Activated CD8-positive, alpha-beta memory T cell treated with anti-CD3 and anti-CD28 coated beads, Interleukin-2, amount 50 U/mL, for 48 hours (primary cell): ENCODE results near the gene HACE1.

Source experiments
- DNase-seq: peaks from one replicate; pipeline ENCODE4 v3.0.0-alpha.2; 2020

Gene HACE1

DNA sequence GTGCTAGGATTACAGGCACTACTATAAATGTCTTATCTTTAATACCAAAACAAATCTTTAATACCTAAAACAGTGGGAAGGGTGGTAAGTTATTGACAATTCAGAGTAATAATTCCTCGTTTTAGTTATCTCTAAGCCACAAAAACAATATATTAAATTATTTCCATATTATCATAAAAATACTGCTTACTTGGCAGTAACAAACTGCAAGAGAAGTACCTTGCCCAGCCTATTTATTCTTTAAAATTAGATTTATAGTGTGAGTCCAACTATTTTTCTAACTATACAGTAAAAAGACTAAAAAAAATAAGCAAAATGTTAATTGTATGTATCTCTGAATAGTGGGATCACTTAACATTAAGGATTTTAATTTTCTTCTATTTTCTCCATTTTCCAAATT, 123.2 kb downstream of the HACE1 start:
- no peak for DNase-seq

DNA sequence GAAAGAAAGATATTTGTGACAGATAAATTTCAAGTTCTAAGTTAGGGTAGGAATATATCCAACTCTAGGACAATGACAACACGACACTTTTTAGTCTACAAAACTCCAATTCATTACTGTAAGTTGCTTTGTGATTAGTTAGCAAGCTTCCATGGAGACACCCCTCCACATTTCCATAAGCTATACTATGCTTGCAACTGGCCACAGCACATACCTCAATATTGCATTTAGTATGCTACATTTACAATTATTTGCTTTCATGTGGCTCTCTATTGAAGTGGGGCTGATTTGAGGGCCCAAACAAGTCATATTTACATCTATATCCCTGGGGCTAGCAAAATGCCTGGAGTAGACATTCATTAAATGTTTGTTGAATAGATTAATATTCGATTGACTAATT, 129.3 kb downstream of the HACE1 start:
- DNase-seq = no peak

DNA sequence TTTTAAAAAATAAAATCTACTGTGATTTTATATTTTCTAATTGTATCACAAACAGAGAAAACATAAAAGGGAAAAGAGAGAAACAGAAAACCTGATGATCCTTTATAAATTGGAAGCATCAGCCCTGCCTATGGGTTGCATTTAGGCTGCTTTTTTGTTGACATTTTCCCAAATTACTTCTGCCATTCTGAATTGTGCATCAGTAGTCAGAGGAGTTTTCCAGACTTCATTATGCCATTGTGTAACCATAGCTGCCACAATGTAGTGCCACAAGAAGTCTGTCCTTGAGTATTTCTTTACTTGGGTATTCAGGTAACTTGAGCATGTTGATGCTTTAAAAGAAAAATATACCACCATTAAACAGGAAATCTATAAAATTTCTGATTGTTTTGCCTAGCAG, 130.3 kb downstream of the HACE1 start:
- DNase-seq = no peak

DNA sequence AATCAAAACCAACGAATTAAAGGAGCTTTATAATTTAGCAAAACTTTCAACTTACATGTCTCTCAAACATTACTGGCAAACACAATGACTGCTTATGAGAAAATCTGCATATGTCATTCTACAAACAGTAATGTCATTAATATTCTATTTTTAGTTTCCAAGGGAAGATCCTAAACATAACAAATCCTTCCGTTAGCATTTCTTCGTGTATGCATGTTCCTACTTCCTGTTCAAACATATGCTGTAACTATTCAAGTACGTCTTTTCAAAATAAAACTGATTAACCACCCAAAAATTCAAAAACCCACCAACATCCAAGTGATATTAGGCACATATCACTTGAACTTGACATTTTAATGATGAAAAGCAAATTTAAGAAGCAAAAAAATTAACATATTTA, 131.3 kb downstream of the HACE1 start:
- DNase-seq = no peak

DNA sequence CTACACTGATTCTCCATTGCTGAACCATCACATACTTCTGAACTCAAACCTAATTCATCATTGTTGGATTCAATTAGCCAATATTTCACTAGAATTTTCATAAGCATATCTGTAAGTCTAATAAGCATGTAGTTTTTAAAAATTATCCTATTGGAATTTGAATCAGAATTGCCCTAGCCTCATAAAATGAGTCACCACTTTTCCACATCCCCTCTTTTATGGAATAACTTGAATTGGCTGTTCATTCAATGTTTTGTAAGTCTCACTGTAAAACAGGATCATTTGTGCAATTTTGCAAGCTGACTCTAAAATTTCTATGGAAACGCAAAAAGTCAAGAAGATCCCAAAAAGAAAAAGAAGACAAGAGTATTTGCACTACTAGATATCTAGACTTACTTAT, 141.0 kb downstream of the HACE1 start:
- DNase-seq = no peak

DNA sequence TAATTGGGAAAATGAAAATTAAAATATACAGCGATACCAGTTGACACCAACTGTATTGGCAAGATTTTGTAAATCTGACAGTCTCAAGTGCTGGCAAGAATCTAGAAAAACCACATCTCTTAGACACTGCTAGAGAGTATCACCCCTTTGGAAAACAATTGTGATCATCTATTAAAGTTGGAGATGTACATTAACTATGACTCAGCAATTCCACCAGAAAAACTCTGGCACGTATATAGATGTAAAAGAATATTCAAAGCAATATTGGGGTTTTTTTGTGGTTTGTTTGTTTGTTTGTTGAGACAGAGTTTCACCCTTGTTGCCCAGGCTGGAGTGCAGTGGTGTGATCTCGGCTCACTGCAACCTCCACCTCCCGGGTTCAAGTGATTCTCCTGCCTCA, 142.9 kb downstream of the HACE1 start:
- DNase-seq = no peak

DNA sequence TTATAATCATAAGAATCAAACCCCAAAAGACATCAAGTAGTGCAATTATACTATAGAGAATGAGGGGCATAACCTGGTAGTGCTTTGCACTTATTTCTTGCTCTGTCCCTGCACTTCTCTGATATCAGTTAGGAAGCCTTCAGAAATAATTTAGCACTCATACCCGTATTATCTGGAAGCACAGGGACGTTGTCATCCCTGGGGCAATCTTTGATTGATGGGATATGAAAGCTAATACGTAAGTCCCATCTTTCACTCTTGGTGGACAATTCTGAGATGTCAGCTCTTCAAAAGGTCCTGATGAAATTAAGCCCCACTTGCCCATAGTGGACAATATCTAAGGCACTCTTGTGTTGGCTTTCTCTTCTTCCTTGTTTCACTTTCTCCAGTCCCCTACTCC, 144.9 kb downstream of the HACE1 start:
- DNase-seq = no peak

DNA sequence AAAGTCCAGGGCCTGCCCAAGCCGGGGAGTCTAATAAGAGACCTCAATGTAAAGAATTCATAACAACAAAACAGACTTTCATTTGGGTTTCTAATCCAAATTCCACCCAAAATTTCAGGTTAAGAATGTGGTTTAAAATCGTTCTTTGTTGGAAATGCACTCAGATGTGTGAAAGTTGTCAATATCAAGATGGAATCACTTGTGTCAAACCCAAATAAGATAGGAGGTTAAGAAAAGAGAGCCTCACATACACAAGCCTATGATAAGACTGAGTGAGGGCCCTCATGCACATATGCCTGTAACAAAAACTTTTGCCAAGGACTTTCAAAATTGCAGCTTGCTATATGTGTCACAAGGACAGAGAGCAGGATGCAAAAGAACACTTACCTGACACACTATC, 145.7 kb downstream of the HACE1 start:
- no peak for DNase-seq

DNA sequence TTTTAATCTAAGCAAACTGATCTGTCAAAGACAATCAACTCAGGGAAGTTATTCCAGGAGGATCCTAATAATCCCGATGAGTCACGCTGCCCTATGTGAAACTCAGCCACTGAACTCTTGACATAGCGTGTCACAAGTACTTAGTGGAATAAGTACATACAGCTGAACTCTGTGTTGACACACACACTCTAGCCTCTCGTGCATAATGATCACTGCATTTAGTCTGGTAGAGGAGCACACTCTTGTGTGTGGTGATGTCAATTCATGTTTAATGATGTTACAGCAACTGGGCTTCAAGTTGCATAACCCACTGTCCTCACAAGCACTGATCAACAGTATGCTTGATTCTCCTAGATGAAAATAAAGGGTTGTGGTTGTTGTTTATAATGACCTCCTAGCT, 148.3 kb downstream of the HACE1 start:
- DNase-seq = no peak

DNA sequence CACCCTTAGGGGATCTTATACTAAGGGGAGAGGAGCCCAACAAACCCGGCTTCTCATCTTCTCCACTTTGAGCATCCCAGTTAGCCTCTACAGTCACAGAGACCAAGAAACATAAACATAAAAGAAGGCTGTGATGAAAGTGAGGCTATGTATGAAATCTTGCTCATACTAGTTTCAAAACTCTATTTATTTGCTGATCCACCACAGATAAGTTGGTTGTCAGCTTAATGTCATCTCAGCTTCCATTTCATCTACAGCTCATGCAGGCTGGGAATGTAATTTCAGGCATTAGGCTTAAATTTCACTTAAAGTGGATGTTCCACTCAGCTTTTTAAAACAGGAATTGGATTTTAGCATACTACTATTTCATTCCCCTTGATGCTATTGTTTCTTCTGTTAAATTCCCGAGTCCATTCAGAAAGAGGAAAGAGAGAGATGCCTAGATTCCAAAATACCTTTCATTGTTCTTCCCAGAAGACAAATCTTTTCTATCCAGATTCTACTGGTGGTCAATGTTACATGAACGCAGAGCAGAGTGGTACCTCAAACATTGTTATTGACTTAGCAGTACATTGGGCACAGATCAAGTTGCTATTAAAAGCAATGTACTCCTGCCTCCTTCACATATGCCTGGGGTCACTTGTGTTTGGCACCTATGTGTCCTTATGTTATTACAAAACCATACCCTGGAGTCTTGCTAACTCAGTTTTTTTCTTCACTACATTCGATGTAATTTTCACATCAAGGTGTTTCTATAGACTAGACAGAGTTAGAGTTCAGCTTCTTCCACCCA, 149.0 kb downstream of the HACE1 start:
- no peak for DNase-seq

DNA sequence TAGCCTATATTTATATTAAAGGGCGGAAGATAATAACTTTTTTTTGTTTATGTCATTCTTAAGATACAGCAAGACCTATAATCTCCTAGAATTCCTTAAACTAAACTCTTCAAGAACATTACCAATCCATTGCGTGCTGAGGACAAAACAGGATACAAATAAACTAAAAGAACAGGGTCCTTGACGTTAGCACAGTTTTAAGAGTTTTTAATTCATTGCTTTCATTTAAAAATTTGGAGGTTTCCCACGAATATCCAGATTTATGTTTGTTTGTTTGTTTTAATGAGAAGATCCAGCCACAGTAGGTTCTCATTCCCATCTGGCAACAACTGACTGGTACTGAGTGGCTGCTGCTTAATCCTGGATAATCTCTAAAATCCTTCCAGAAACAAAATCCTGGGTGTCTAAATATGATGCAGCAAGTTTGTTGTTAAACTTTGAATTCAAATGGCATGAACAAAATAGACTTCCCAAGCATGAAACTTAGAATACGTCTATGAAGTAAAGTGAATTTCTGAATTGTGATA, 153.7 kb downstream of the HACE1 start:
- no peak for DNase-seq

DNA sequence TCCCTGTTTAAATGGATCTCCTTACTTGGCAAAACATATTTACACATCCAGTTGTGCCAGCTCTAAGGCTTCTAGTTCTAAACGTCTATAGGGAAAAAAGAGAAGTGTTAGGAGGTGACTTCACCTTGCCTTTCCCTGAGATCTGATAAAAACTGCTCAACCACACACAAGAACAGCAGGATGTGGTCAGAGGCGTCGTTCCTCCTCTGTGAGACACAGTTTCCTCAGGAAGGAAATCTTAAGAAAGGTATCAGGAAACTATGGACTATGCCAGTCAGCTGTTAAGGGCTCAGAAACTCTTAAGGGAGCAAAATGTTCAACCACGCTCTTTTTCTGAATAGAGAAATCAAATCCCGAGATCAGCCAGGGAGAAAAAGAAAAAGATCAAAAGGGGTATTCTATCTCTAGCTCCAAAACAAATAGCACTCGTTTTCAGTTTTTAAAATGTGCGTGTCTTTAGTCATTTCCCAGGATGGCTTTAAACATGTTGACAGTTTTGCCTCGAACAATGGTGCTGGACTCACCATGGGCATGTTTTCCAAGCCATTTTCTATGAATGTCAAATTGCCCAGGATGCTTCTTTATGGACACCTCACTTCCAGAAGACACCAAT, 154.5 kb downstream of the HACE1 start:
- no peak for DNase-seq

DNA sequence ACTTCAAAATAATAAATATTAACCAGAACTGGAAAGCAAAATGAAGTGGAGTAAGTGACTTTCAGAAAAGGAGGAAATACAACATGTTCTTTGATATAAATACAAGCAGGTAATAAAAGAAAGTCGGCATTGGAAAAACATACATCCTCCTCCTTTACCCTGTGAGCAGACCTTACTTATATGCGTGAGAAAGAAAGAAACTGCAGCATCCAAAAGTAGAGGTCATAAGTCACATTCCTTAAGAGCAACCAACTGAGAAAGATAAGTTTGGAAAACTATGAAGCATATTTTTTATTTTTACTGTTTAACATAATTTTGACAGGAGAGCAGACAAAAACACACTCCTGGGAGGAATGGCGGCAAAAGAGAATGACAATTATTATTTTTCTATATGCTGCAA, 155.5 kb downstream of the HACE1 start:
- no peak for DNase-seq

DNA sequence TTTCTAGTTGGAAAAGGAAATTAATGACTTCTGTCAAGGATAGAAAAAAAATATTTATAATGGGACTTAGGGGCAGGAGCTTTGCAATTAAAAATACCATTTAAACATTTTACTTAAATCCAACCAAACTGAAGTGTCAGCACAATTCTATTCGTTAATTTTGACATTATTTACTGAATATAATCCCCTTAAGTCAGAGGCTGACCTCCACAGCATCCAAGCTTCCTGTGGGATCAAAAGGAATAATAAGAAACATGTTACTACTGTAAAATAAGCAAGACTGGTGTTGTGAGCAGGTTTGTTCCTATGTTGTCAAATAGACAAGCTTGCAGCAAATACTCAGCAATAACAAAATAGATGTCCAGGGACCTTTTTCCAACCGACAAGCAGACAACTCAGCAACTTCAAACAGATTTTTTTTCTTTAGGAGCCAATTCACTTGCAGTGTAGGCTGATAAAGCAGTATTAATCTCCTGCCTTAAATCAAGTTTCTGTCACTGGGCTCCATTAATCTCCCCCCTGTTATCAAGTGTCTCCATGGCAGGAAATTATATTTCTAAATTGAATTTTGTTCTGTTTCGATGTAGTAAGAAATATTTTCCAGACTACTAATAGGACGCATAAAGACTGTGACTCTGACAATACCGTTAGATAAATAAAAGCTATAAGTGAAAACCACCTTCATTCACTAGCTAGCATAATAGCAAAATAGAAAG, 157.4 kb downstream of the HACE1 start:
- DNase-seq = no peak

DNA sequence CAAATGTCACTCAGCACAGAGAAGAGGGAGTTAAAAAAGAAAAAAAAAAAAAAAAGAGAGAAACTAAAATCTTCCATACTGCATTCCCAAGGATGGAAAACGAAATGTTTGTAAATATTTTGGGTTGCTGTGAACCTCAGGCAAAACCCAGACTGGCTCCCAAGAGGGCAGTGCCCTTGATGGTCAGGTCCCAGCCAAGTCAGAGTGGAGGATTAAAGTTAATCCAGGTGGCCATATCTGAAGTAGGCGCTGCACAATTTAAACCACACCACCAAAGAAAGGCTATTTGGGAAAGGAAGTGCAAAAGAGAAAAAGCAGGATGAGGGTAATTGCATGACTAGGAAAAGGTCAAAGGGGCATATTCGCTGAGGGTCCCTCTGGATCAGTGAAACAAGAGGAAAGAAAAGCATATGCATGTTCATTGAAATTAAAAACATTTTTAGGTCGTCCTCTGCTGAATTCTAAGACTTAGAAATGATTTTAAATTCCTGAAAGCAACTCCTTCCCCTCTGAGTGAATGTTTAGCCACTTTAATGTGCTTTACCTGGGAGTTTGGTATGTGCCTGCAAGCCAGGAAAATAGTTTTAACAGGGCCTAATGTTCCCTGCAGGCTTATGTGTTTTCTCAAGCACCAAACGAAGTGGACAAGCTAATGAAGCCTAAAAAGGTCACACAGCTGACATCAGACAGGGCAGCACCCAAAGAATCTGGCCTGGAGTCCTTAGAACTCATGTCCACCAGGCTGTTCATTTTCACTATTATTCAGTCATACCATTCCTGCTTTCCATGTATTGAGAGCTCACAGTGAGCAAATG, 159.1 kb downstream of the HACE1 start:
- no peak for DNase-seq

DNA sequence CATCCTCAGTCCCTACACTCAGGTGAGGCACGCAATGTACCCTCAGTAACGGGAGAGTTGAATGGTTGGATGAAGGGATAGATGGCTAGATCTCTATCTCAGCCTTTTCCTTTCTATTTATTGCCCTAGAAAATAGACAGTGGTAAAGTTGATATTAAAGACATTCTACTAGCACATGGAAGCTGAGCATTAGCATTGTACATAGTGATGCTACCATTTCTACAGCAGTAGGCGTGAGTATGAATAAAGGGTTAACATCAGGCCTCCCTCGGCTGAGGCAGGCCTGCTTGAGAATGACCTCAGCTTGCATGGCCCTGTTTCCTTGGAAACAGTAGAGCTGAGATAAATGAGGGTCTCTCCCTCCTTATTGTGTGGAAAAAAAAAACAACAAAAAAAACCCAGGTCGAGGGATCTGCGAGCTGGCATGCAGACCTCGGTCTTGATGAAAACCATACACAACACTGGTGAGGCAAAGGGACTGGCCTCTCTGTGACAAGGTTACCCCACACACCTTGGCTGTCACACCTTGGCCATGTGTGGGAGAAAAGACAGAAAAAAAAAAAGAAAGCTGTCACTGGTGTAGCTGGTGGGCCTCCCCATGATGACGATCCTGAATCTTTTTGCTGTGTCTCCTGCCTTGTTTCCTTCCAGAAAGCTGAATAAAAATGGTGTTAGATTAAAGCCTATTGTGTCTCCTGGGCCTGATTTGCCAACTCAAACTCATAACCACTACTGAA, 160.0 kb downstream of the HACE1 start:
- no peak for DNase-seq

DNA sequence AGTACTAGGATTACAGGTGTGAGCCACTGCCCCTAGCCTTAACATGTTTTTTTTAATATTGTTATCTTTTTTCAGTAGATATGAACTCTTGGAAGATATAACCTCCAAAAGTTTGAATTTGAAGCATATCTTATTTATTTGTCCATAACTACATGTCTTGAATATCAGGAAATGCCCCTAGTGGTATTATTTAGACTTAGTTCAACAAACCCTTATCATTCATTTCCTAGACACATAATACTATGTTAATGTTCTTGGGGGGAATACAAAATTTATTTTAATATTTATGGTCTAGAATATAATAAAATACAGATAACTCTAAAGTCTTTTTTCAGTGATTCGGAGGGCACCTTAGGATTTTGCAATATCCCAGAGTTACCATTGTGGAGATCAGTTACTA, 160.7 kb downstream of the HACE1 start:
- no peak for DNase-seq

DNA sequence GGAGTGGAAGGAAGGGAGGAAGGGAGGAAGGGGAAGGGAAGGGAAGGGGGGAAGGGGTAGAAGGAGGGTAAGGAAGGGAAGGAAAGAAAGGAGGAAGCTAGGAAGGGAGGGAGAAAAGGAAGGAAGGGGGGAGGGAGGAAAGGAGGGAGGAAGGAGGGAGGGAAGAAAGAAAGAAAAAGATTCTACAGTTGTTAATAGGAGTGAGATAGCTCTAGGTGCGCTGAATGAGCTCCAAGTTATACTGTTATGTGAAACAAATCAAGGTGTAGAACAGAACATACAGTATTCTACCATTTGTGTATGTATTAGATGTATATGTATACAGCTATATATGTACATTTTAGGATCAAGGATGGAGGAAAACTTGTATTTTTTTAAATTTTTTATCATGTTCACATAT, 167.7 kb downstream of the HACE1 start:
- DNase-seq = no peak

DNA sequence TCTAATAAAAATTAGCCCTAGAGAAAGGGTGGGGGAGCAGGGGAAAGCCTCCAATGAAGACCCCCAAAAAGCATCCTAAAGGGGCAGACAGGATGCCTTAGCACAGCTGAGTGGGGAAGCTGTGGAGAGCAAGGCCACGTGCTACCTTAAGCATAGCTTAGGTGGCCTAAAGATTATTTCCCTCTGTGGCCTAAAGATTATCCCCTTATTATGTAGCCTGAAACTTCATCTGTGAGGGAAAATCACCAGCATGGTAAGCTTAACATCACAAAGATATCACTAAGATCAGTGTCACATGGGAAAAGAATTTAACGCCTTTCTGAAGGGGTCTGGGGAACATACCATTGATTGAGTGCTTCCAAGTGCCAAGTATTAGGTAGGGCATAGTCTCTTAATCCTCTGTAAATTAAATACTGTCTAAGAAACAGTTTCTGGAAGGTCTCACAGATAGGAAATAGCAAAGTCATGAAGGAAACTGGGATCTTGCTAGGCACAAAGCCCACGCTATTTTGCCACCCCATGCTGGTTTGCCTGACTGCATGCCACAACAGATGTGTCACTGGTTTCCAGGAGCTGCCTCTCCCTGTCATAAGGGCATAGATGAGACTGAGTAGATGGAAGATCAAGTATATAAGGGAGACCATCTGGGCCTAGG, 170.0 kb downstream of the HACE1 start:
- no peak for DNase-seq

DNA sequence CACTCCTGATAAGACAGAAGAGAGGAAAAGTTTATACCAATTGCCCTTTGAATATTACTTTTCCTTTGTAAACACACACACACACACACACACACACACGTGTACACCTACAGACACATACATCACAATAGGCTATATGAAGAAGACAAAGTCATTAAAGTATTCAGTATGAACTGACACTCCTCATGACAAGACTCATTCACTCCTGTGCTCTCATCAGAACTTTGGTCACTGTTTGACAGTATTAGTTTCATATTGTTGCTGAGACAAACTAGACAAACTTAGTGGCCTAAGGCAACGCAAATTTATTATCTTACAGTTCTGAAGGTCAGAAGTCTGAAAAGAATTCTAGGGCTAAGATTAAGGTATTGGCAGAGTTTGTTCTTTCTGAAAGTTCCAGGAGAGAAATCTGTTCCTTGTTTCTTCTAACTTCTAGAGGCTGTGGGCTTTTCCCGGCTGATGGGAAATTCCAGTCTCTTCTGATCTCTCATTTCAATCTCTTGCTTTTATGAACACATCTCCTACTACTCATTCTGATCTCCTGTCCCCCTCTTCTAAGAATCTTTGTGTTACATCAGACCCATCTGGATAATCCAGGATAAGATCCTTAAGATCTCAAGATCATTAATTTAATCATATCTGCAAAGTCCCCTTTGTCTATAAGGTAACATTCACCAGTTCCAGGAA, 171.3 kb downstream of the HACE1 start:
- DNase-seq = no peak

DNA sequence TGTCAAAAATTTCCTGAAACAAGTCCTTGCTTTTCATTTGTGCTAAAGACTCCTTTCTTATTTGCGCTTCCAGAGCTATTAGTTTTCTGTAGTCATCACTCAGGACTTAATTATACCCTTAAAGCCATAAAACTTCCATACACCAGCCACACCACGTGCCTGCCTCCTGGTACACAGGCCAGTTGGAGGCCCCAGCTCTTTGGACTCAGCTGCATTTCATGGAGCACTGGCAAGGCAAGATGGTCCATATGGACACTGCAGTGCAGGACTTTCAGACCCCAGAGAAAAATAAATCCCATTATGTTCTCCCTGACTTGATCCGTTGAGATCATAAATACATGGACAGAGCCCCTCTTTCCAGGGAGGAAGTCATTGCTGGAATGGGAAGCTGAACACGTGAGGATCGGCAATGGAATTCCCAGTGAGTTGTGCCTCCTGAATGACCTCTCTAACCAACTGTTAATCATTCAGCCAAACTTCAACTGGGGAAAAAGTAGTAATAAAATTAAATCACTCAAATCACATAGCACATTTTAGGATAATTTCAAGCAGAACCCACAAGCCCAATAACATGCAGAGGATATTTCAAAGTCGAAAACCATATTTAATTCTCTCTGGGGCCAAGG, 173.1 kb downstream of the HACE1 start:
- no peak for DNase-seq
